Measurements from ENCODE around the gene REEP1.

GRCh38 chr2:86307431-86307830 lies 30.0 kb downstream of the REEP1 start:
- no peak for TF ChIP-seq POLR2A (IDR thresholded peaks at IDR 0.05)
- no peak for TF ChIP-seq CTCF (IDR thresholded peaks at IDR 0.05)
